H1 (cell line): Measurements from ENCODE around the gene CA14. TPM values are rescaled to one million over a fixed set of nuclear protein-coding genes. Genes with fewer than 3 reads are reported as not detected.

Experiments
- CTCF ChIA-PET: fragments of 300-600 bp; sonication (Branson Sonifier 250); formaldehyde crosslinking; loops from one replicate; lab custom pipeline; 2021; ENCODE audit not compliant: partially characterized antibody; lab: Charles Lee
- POLR2A ChIA-PET: fragments of 300-600 bp; sonication (Branson Sonifier 250); formaldehyde crosslinking; loops from one replicate; lab custom pipeline; 2021; ENCODE audit warnings: inconsistent platforms; ENCODE audit not compliant: partially characterized antibody; lab: Charles Lee
- DNase-seq, 2 experiments: peaks; one replicate each; pipeline versions ENCODE4 v3.0.0 to v3.0.0-alpha.2; 2010 to 2022; ENCODE audit warnings: low spot score in 2 of 2, low read depth in 1 of 2, mixed read lengths in 1 of 2
- FAIRE-seq: peaks from 2 replicates; lab custom pipeline; 2011; peaks lifted over from hg19 to GRCh38; lab: Jason Lieb, UNC
- H2AFZ ChIP-seq: 2 replicates; pipeline ENCODE4 v1.8.1; 2012; ENCODE audit warnings: low read length, inconsistent platforms
- H2AK5ac ChIP-seq: 2 replicates; pipeline ENCODE4 v1.6.1; 2013; ENCODE audit warnings: low read depth, low read length
- H2BK120ac ChIP-seq: replicated peaks from 2 replicates; pipeline ENCODE3; 2013; ENCODE audit warnings: low read depth, low read length, inconsistent platforms
- H2BK12ac ChIP-seq: 2 replicates; pipeline ENCODE4 v1.6.1; 2013; ENCODE audit warnings: low read depth, low read length
- H2BK15ac ChIP-seq: 2 replicates; pipeline ENCODE4 v1.6.1; 2013; ENCODE audit warnings: low read length
- H2BK20ac ChIP-seq: 2 replicates; pipeline ENCODE4 v1.6.1; 2013; ENCODE audit warnings: low read length
- H2BK5ac ChIP-seq: 2 replicates; pipeline ENCODE4 v1.6.1; 2013; ENCODE audit warnings: low read depth, low read length
- H3K14ac ChIP-seq: 2 replicates; pipeline ENCODE4 v1.6.1; 2013; ENCODE audit warnings: inconsistent platforms; ENCODE audit not compliant: insufficient read length
- H3K18ac ChIP-seq: 2 replicates; pipeline ENCODE4 v1.6.1; 2013; ENCODE audit warnings: low read length; ENCODE audit errors: extremely low read depth
- H3K23ac ChIP-seq: 2 replicates; pipeline ENCODE4 v1.6.1; 2013; ENCODE audit warnings: inconsistent platforms; ENCODE audit not compliant: insufficient read length
- H3K23me2 ChIP-seq: 2 replicates; pipeline ENCODE4 v1.6.1; 2013; ENCODE audit warnings: low read depth, low read length
- H3K27ac ChIP-seq: 2 replicates; pipeline ENCODE4 v1.6.1; 2011; ENCODE audit warnings: low read depth, low read length, inconsistent platforms
- H3K27me3 ChIP-seq, 4 experiments: replicated peaks in 1 of 4; 1 replicate in 1 of 4; 2 replicates in 3 of 4; pipeline versions ENCODE4 v1.6.1 to v1.8.1; 2011 to 2013; ENCODE audit warnings: low read length in 3 of 4, mild to moderate bottlenecking in 3 of 4, inconsistent platforms in 2 of 4, mixed read lengths in 2 of 4, moderate library complexity in 1 of 4; ENCODE audit not compliant: control insufficient read depth in 3 of 4, insufficient read depth in 3 of 4; ENCODE audit errors: extremely low read depth in 1 of 4
- H3K36me3 ChIP-seq, 4 experiments: 2 replicates each; pipeline versions ENCODE4 v1.6.1 to v1.8.1; 2011 to 2013; ENCODE audit warnings: mild to moderate bottlenecking in 4 of 4, low read length in 3 of 4, moderate library complexity in 2 of 4, control low read depth in 1 of 4, inconsistent platforms in 1 of 4; ENCODE audit not compliant: insufficient read depth in 4 of 4, control insufficient read depth in 2 of 4
- H3K4ac ChIP-seq: replicated peaks from 2 replicates; pipeline ENCODE3; 2013; ENCODE audit warnings: low read length, low read depth, mixed read lengths, inconsistent platforms; ENCODE audit not compliant: insufficient read length
- H3K4me1 ChIP-seq, 4 experiments: replicated peaks in 1 of 4; 1 replicate in 1 of 4; 2 replicates in 3 of 4; pipeline versions ENCODE4 v1.6.1 to v1.8.1; 2011 to 2013; ENCODE audit warnings: low read length in 3 of 4, inconsistent platforms in 2 of 4, mixed read lengths in 1 of 4; ENCODE audit not compliant: insufficient read depth in 4 of 4, control insufficient read depth in 3 of 4
- H3K4me2 ChIP-seq, 2 experiments: 2 replicates each; pipeline versions ENCODE4 v1.6.1 to v1.8.1; 2011 to 2013; ENCODE audit warnings: low read depth in 2 of 2, low read length in 2 of 2, control low read depth in 1 of 2, inconsistent platforms in 1 of 2, mild to moderate bottlenecking in 1 of 2; ENCODE audit not compliant: insufficient read depth in 1 of 2
- H3K4me3 ChIP-seq, 4 experiments: fragments of 200-600, 300-600 bp in 1 of 4; sonication (generic), shearing (Covaris generic), sonication (Bioruptor Twin) in 1 of 4; 2 replicates each; pipeline versions ENCODE4 v1.5.1 to v1.8.1; 2011 to 2016; ENCODE audit warnings: low read length in 4 of 4, low read depth in 3 of 4, control low read depth in 2 of 4, inconsistent platforms in 2 of 4, mild to moderate bottlenecking in 2 of 4, mixed read lengths in 1 of 4, moderate library complexity in 1 of 4; ENCODE audit not compliant: insufficient read depth in 2 of 4; ENCODE audit errors: extremely low read depth in 1 of 4
- H3K56ac ChIP-seq: replicated peaks from 2 replicates; pipeline ENCODE3; 2013; ENCODE audit warnings: low read depth, mild to moderate bottlenecking, mixed read lengths, low read length, inconsistent platforms; ENCODE audit not compliant: insufficient read length
- H3K79me1 ChIP-seq: 2 replicates; pipeline ENCODE4 v1.6.1; 2013; ENCODE audit warnings: low read depth, low read length, control low read depth
- H3K79me2 ChIP-seq, 2 experiments: 2 replicates each; pipeline versions ENCODE4 v1.6.1 to v1.8.1; 2012 to 2013; ENCODE audit warnings: low read length in 2 of 2, mild to moderate bottlenecking in 2 of 2, inconsistent platforms in 1 of 2; ENCODE audit not compliant: insufficient read depth in 2 of 2, control insufficient read depth in 1 of 2
- H3K9ac ChIP-seq, 4 experiments: replicated peaks in 1 of 4; 1 replicate in 1 of 4; 2 replicates in 3 of 4; pipeline versions ENCODE4 v1.6.1 to v1.8.1; 2011 to 2013; ENCODE audit warnings: low read depth in 3 of 4, low read length in 3 of 4, control low read depth in 2 of 4, mild to moderate bottlenecking in 2 of 4, moderate library complexity in 2 of 4, inconsistent platforms in 1 of 4; ENCODE audit errors: extremely low read depth in 1 of 4
- H3K9me3 ChIP-seq, 2 experiments: 2 replicates each; pipeline versions ENCODE4 v1.6.1 to v1.8.1; 2012 to 2013; ENCODE audit warnings: mild to moderate bottlenecking in 2 of 2, moderate library complexity in 2 of 2, control low read depth in 1 of 2, inconsistent platforms in 1 of 2, low read depth in 1 of 2, low read length in 1 of 2, mixed read lengths in 1 of 2; ENCODE audit not compliant: insufficient read depth in 2 of 2
- H4K20me1 ChIP-seq, 2 experiments: replicated peaks in 1 of 2; 2 replicates each; pipeline versions ENCODE3 to v1.8.1; 2011 to 2013; ENCODE audit warnings: inconsistent platforms in 2 of 2, low read length in 2 of 2, mild to moderate bottlenecking in 1 of 2; ENCODE audit not compliant: insufficient read depth in 2 of 2, control insufficient read depth in 1 of 2
- H4K5ac ChIP-seq: 2 replicates; pipeline ENCODE4 v1.6.1; 2013; ENCODE audit warnings: low read length, low read depth, mixed read lengths, inconsistent platforms; ENCODE audit not compliant: insufficient read length
- H4K8ac ChIP-seq: 2 replicates; pipeline ENCODE4 v1.8.0; 2013; ENCODE audit warnings: mild to moderate bottlenecking, moderate library complexity, low read length, inconsistent platforms; ENCODE audit not compliant: insufficient read depth; ENCODE audit errors: extremely low read depth
- H4K91ac ChIP-seq: replicated peaks from 2 replicates; pipeline ENCODE3; 2013; ENCODE audit warnings: low read length, mixed read lengths, inconsistent platforms; ENCODE audit not compliant: insufficient read length
- CTBP2 ChIP-seq: IDR thresholded peaks from 2 replicates; pipeline ENCODE4 v1.7.0; 2011; ENCODE audit warnings: borderline replicate concordance, mild to moderate bottlenecking, moderate library complexity, mixed read lengths, low read length; ENCODE audit not compliant: insufficient read depth, insufficient read length
- JUND ChIP-seq: IDR thresholded peaks from 2 replicates; pipeline ENCODE4 v1.6.1; 2011; ENCODE audit warnings: mild to moderate bottlenecking, improper control_type of control experiment, low read length
- KDM5A ChIP-seq: fragments of 200-600 bp; IDR thresholded peaks from 2 replicates; pipeline ENCODE4 v1.7.1; 2012; ENCODE audit warnings: mild to moderate bottlenecking, low read length, inconsistent platforms, mixed read lengths
- WGBS, 2 experiments: shearing (Covaris generic) in 1 of 2; methylation state at CpG; one replicate each; pipeline versions ENCODE4 v1.1.6 to v1.1.7; 2013 to 2015; ENCODE audit warnings: low lambda C conversion rate in 2 of 2, mixed read lengths in 2 of 2, inconsistent platforms in 1 of 2, low coverage in 1 of 2, missing lambda C conversion rate in 1 of 2; ENCODE audit not compliant: insufficient replicate concordance in 2 of 2, insufficient coverage in 1 of 2, insufficient read length in 1 of 2; ENCODE audit errors: extremely low coverage in 1 of 2, missing lambda C conversion rate in 1 of 2; 5-methylcytosine and 5-hydroxymethylcytosine counted together
- polyA plus RNA-seq, 7 experiments: library from polyadenylated mRNA; depleted of rRNA in 3 of 7; stranded (reverse) in 5 of 7; unstranded in 2 of 7; fragments of >200 nt in 5 of 7; fragments of 200-250 nt in 2 of 7; gene quantifications; 1 replicate in 5 of 7; 2 replicates in 1 of 7; 4 replicates in 1 of 7; pipeline versions ENCODE4 v1.2.1 to v1.2.3, GENCODE V29; 2011 to 2013; ENCODE audit warnings: missing spikeins in 2 of 7, mixed read lengths in 2 of 7
- total RNA-seq: library from RNA; stranded (reverse); fragmentation: NEBNext Ultra II Directional; extraction: Animal tissue kit (Norgen Biotek cat#: 25700); gene quantifications from 2 replicates; pipeline ENCODE4 v1.2.1, GENCODE V29; 2021
- TF ChIP-seq, protein P1 (sequence below): IDR thresholded peaks from 2 replicates; pipeline ENCODE4 v1.6.1; 2012; ENCODE audit warnings: inconsistent platforms

CA14 gene
- total and polyA plus RNA-seq, 2 of the 8 experiments (the other 6 are each of a cell fraction or from before 2014, with no cell fraction given), result 52.3 to 105 TPM

DNA sequence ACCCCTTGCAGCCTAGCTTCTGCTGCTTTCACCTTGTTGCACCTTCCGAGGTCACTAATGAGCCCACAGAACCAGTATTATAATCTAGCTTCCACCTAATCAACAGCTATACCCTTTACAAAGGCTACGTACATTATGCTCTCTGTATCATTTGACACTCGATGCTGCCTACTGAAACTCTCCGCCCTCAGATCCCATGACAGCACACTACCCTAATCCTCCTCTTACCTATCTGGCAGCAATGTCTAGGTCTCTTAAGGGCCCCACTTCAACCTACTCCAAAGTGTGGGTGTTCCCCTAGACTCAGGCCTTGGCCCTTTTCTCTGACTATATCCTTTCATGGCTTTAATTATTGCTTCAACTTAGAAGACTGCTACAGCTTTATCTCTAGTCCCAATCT is 31.2 kb downstream of the CA14 start:
- no peak overlapping the region for H3K18ac ChIP-seq
- no peak overlapping the region for H3K4me2 ChIP-seq
- no peak overlapping the region for H3K23ac ChIP-seq
- peaks cover 0 to 2% of the 10 kb centered on the region in 2 experiments for H4K20me1 ChIP-seq
- H3K56ac ChIP-seq, result no peak overlapping the region
- H4K8ac ChIP-seq, result no peak overlapping the region
- peaks cover 6 to 19% (median 11%) of the 10 kb centered on the region in 4 experiments; a peak in 7 of 8 replicates for H3K36me3 ChIP-seq
- H3K23me2 ChIP-seq, result no peaks in the 10 kb centered on the region
- DNase-seq, result no peak
- H2BK15ac ChIP-seq, result no peak overlapping the region
- H4K91ac ChIP-seq, result no peak overlapping the region
- WGBS, 2 experiments, result 86% methylated on average over 4 of the region's 4 CpGs; no CpG with 5 or more reads in 1 of the 2 experiments
- H3K79me1 ChIP-seq, result no peaks in the 10 kb centered on the region
- ChIA-PET POLR2A (interaction anchor here (0.6 to 25.2 kb wide), 5 partner anchors 9 to 31 kb away, joined by 3 to 535 read pairs (median 5); partner anchors contain the start of genes APH1A, C1orf54 and CA14), CTCF (interaction anchor here (0.6 to 2.6 kb wide), 2 partner anchors 33 to 209 kb away, joined by 3 to 9 read pairs; no protein-coding TSS in a partner anchor)
- H3K4me3 ChIP-seq, result no peak overlapping the region
- H3K14ac ChIP-seq, result no peak overlapping the region
- H3K27me3 ChIP-seq, result no peaks in the 10 kb centered on the region; a peak in 1 of 7 replicates
- no peak overlapping the region for H2BK20ac ChIP-seq
- no peak overlapping the region for H2BK120ac ChIP-seq
- H3K9ac ChIP-seq, result no peak overlapping the region
- H2AK5ac ChIP-seq, result no peak overlapping the region
- no peak overlapping the region for H2BK12ac ChIP-seq
- H3K4ac ChIP-seq, result no peak overlapping the region
- no peak overlapping the region for H2BK5ac ChIP-seq
- no peaks in the 10 kb centered on the region; a peak in 1 of 7 replicates for H3K4me1 ChIP-seq
- no peaks in the 10 kb centered on the region for H3K9me3 ChIP-seq
- no peak overlapping the region for H2AFZ ChIP-seq
- H3K79me2 ChIP-seq, result peaks cover 0 to 1% of the 10 kb centered on the region in 2 experiments; a peak in 2 of 4 replicates
- no peak overlapping the region for H4K5ac ChIP-seq
- H3K27ac ChIP-seq, result no peak overlapping the region
- no peak for FAIRE-seq
- TF ChIP-seq JUND (no peak), CTBP2 (no peak), KDM5A (no peak)
- TF ChIP-seq, protein P1, sequence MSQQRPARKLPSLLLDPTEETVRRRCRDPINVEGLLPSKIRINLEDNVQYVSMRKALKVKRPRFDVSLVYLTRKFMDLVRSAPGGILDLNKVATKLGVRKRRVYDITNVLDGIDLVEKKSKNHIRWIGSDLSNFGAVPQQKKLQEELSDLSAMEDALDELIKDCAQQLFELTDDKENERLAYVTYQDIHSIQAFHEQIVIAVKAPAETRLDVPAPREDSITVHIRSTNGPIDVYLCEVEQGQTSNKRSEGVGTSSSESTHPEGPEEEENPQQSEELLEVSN, result no peak
